ENCODE measurements around the gene WNT9A.
"Not testable (repeated sequence)": the region's sequence is repeated elsewhere in the genome, so short reads cannot be mapped to it uniquely, and the experiment has no call there.

WNT9A gene, protein sequence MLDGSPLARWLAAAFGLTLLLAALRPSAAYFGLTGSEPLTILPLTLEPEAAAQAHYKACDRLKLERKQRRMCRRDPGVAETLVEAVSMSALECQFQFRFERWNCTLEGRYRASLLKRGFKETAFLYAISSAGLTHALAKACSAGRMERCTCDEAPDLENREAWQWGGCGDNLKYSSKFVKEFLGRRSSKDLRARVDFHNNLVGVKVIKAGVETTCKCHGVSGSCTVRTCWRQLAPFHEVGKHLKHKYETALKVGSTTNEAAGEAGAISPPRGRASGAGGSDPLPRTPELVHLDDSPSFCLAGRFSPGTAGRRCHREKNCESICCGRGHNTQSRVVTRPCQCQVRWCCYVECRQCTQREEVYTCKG

DNA sequence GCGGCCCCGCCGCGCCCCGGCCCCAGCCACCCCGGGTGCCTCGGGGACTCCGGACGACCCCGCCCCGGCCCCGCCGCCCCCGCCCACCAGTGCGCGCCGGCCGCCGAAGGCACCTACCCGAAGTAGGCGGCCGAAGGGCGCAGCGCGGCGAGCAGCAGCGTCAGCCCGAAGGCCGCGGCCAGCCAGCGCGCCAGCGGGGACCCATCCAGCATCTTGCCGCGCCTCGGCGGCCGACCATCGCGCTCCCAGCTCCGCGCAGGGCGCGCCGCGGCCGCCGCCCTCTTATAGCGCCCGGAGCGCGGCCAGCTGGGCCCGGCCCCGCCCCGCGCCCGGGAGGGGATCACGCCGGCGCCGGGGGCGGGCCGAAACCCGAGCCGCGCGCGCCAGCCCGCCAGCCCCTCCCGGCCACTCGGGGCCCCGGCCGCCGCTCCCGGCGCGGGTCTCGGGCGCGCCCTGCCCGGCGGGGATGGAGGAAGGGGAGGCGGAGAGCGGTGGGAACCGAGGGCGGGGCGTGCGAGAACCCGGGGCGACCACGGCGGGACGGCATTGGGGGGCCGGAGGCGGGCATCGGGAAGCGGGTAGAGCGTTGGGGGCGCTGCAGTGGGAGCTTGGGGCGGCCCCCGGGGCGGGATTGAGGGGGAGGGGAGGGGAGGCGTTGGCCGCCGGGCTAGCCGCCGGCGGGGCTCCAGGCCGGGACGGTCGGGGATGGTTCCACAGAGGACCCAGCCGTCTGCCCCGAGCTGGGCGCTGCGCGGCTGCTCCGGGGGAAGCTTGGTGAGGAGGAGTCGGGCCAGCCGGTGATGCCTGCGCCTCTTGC is at the start of gene WNT9A:
WNT9A (minus strand) TSS at position 257 of the 817 bp plus-strand sequence; CDS start at position 212, 45 bp downstream.
- DNase-seq = no peak

DNA sequence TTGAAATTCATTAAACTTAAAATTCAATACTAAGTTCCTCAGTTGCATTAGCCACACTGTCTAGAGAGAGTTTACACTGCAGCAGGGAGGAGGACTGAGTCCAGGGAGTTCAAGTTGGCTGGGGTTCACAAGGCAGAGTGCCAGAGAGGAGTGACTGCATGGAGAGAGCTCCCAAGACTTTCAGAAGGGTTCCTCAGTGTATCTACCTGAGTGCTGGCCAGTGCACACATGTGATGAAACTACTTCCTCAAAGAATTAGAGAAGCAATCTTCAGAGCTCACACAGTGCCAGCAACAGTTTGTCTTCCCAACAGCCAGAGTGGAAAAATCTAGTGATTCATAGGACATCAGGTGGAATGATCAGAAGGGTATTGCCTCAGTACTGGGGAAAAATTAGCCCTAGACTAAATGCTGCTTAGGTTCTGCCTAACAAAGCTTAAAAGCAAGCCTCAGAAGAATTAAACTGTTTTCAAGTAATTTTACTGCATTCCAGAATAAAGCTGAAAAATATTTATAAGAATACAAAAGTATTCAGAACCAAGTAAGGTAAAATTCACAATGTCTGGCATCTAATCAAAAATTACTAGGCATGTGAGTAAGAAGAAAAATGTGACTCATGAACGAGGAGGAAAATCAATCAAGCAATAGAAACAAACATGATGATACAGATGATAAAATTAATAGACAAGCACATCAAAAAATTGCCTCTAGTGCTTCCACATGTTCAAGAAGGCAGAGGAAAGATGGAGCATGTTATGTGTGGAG is 48.6 kb upstream of the WNT9A start:
- no peak for DNase-seq

DNA sequence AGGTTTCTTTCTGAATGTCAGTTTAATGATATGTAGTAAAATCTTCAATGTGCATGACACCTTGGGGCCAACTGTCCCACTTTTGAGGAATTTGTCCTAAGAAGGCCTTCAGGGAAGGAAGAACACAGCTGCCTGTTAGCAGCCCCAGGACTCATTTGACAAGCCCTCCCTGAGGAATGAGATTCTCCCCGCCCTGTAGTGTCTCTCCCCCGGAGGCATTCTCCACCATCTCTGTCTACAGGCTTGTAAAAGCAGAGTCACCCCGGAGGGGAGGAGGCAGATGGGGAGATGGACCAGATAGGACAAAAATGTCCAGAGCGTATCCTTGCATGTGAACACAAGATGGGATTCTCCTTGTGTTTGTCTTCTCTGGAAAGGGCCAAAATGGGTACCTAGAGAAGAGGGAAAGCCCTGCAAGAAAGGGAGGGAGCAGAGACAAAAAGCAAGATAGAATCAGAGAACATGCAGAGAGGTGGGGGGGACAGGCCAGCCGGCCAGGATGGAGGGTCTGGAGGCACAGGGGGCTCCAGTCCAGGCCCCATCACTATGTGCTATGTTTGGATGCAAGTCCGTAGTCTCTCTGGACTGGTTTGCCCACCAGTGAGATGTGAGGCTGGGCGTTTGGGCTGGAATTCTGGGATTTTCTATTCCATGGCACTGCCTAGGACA is 47.0 kb upstream of the WNT9A start:
- DNase-seq = no peak

GRCh38 chr1:227987181-227987580 is 39.4 kb upstream of the WNT9A start:
- no peak for DNase-seq

- not testable (repeated sequence) for DNase-seq
Observed at GRCh38 chr1:227975583-227976283, 28.0 kb upstream of the WNT9A start.

- DNase-seq = not testable (repeated sequence)
Observed at GRCh38 chr1:227973724-227974288, 26.1 kb upstream of the WNT9A start.

DNA sequence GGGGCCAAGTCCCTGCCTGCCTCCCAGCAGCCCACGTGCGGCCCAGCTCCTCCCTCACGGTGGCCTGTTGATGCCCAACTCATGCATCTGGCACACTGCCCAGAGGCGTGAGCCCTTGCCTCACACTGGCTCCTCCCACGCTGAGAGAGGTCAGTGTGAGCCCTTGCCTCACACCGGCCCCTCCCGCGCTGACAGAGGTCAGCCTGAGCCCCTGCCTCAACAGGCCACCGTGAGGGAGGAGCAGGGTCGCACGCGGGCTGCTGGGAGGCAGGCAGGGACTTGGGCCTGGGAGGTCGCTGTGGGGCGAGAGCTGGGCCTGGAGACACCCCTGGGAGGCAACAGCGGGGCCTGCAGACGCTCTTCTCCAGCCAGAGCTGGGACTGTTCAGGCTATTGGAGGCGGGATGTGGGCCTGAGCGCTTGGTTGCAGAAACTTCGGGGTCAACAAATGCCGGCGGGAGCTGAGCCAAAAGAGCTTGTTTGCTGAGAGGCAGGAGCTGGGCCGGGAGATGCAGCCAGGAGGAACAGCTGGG is 25.2 kb upstream of the WNT9A start:
- not testable (repeated sequence) for DNase-seq

DNA sequence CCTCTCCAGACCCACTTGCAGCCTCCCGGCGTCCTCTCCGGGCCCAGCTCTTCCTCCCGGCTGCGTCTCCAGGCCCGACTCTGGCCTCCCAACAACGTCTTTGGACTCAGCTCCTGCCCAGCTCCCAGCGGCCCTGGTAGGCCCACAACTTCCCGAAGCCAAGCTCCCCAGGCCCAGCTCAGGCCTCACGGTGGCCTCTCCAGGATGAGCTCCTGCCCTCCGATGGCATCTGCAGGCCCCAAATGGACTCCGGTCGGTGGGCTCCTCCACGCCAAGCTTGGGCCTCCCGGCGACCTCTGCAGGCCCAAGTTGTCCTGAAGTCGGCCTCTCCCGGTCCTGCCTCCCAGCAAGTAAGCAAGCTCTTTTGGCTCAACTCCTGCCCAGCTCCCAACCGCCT is 24.5 kb upstream of the WNT9A start:
- not testable (repeated sequence) for DNase-seq

DNA sequence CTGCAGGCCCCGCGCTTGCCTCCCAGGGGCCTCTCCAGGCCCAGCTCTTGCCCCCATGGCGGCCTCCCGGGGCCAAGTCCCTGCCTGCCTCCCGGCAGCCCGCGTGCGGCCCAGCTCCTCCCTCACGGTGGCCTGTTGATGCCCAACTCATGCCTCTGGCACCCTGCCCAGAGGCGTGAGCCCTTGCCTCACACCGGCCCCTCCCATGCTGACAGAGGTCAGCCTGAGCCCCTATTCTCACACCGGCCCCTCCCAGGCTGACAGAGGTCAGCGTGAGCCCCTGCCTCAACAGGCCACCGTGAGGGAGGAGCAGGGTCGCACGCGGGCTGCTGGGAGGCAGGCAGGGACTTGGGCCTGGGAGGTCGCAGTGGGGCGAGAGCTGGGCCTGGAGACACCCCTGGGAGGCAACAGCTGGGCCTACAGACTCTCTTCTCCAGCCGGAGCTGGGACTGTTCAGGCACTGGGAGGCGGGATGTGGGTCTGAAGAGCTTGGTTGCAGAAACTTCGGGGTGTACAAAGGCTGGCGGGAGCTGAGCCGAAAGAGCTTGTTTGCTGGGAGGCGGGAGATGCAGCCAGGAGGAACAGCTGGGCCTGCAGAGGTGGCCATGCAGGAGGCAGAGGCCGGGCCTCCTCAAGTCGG is 24.0 kb upstream of the WNT9A start:
- DNase-seq = not testable (repeated sequence)

- DNase-seq = not testable (repeated sequence)
Observed at GRCh38 chr1:227971216-227971615, 23.5 kb upstream of the WNT9A start.

DNA sequence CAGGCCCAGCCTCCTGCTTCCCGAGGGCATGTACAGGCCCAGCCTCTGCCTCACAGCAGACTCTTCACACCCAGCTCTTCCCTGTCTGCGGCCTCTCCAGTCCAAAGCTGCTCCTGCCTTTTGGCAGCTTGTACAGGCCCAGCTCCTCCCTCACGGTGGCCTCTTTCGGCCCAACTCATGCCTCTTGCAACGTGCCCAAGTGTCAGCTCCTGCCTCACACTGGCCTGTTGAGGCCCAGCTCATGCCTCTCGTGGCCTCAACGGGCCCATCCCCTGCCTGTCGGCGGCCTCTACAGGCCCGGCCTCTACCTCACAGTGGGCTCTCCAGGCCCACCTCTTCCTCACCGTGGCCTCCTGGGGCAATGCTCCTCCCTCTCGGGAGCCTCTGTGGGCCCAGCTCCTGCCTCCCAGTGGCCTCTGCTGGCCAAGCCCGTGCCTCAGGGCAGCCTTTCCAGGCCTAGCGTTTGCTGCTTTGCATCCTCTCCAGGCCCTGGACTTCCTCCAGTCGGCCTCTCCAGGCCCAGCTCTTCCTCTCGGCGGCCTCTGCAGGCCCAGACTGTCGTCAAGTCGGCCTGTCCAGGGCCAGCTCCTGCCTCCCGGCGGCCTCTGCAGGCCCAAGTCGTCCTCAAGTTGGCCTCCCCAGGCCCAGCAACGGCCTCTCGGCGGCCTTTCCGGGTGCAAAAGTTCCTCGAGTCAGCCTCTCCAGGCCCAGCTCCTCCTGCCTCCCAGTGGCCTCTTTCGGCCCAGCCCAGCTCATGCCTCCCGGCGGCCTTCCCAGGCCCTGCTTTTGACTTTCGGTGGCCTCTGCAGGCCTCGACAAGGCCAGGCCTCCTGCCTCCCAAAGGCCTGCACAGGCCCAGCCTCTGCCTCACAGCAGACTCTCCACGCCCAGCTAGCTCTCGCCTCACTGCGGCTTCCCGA is 22.6 kb upstream of the WNT9A start:
- DNase-seq = not testable (repeated sequence)

- DNase-seq = not testable (repeated sequence)
Observed at GRCh38 chr1:227967815-227968214, 20.1 kb upstream of the WNT9A start.

DNA sequence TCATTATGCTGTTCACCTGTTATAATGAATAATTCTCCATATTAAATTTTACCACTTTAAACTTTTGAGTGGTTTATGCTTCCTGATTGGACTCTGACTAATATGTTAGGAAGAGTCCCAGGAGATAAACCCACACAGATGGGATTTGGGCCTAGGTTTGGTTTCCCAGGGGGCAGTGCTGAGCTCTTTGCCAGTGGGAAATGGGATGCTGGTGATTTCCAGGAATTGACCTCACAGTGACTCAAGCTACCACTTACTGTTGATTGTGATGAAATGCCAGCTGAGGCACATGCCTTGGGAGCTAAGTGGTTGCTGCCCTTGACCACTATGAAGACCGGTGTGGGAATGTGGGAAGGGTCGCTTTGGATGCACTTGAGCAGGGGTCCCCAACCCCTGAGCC is 19.0 kb upstream of the WNT9A start:
- DNase-seq = not testable (repeated sequence)

DNA sequence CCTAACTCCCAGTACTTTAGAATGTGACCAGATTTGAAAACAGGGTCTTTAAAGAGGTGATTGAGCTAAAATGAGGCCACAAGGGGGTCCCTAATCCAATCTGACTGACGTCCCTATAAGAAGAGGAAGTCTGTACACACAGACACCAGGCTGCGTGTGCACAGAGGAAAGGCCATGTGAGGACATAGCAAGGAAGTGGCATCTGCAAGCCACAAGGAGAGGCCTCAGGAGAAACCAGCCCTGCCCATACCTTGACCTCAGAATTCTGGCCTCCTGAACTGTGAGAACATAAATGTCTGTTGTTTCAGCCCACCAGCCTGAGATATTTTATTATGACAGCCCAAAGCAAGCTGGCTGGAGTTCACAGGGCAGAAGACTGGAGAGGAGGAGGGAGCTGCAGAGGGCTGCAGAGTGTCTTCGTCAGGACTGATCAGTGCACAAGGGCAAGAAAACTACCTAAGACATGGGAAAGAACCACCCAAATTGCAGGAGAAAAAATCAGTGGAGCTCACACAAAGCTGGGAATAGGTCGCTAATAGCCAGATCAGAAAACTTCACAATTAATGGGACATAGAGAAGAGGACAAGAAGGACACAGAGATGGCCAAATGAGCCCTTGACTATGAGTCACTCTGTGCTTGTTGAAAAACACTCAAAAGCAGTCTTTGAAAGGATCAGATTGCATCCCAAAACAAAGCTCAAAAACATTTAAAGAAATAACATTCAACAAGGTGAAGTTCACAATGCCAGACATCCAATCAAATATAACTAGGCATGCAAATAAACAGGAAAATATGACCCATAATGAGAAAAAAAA is 14.1 kb upstream of the WNT9A start:
- no peak for DNase-seq

GRCh38 chr1:227959325-227959860 is 11.7 kb upstream of the WNT9A start:
- DNase-seq = no peak

- DNase-seq = no peak
Observed at GRCh38 chr1:227958617-227959324, 11.0 kb upstream of the WNT9A start.

GRCh38 chr1:227955808-227956207 is 8.1 kb upstream of the WNT9A start:
- DNase-seq = no peak

Data from NCI-H524 treated with DMSO at 0.1 percent for 48 hours (cell line).